ENCODE measurements around the gene S100A1. TPM values are rescaled to one million over a fixed set of nuclear protein-coding genes. Genes with fewer than 3 reads are reported as not detected.

S100A1 gene
- total and polyA plus RNA-seq, 2 of the 13 experiments (the other 11 are each of a cell fraction or from before 2014, with no cell fraction given): 120 to 251 TPM

DNA sequence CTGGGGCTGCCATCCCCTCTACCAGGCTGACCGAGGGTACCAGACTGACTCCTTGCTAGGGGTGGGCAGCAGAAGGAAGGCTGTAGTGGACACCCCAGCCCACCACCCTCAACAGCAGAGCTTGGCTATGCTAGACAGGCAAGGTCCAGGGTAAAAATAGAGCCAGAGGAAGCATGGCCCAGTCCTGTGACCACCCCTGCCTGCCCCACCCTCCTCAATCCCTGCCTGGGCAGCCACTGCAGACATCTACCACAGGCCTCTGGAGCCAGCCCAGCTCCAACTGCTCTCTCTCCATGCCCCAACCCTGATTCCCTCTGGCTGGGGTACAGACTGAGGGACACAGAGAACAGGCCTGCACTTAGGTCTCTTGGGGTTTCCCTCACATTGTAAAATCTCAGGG lies 1.7 kb downstream of the S100A1 start (continued):
- TF ChIP-seq, protein P1, sequence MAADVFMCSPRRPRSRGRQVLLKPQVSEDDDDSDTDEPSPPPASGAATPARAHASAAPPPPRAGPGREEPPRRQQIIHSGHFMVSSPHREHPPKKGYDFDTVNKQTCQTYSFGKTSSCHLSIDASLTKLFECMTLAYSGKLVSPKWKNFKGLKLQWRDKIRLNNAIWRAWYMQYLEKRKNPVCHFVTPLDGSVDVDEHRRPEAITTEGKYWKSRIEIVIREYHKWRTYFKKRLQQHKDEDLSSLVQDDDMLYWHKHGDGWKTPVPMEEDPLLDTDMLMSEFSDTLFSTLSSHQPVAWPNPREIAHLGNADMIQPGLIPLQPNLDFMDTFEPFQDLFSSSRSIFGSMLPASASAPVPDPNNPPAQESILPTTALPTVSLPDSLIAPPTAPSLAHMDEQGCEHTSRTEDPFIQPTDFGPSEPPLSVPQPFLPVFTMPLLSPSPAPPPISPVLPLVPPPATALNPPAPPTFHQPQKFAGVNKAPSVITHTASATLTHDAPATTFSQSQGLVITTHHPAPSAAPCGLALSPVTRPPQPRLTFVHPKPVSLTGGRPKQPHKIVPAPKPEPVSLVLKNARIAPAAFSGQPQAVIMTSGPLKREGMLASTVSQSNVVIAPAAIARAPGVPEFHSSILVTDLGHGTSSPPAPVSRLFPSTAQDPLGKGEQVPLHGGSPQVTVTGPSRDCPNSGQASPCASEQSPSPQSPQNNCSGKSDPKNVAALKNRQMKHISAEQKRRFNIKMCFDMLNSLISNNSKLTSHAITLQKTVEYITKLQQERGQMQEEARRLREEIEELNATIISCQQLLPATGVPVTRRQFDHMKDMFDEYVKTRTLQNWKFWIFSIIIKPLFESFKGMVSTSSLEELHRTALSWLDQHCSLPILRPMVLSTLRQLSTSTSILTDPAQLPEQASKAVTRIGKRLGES (CRISPR knock-in tag; IDR thresholded peaks at IDR 0.05; ENCODE audit: borderline replicate concordance): no peak
- TF ChIP-seq NBN (conservative IDR thresholded peaks at IDR 0.05): no peak
- no peak for TF ChIP-seq ZMYM3 (CRISPR knock-in tag; IDR thresholded peaks at IDR 0.05)
- no peak for TF ChIP-seq ZNF207 (IDR thresholded peaks at IDR 0.05; ENCODE audit: borderline replicate concordance)
- 0 out of 2 replicates have a peak, but pooled peaks have one; percentile 5 for TF ChIP-seq ZNF747 (CRISPR knock-in tag; IDR thresholded peaks at IDR 0.05; ENCODE audit: borderline replicate concordance)
- TF ChIP-seq SAP130 (CRISPR knock-in tag; IDR thresholded peaks at IDR 0.05; ENCODE audit: low read depth): peak; percentile 13; the same call in 1 of the 2 replicates
- no peak for TF ChIP-seq ZNF44 (CRISPR knock-in tag; IDR thresholded peaks at IDR 0.05)
- TF ChIP-seq ZNF446 (CRISPR knock-in tag; IDR thresholded peaks at IDR 0.05): no peak
- TF ChIP-seq ZFP36L1 (CRISPR knock-in tag; IDR thresholded peaks at IDR 0.05): no peak
- TF ChIP-seq, protein P2, sequence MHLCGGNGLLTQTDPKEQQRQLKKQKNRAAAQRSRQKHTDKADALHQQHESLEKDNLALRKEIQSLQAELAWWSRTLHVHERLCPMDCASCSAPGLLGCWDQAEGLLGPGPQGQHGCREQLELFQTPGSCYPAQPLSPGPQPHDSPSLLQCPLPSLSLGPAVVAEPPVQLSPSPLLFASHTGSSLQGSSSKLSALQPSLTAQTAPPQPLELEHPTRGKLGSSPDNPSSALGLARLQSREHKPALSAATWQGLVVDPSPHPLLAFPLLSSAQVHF (CRISPR knock-in tag; IDR thresholded peaks at IDR 0.05): no peak
- TF ChIP-seq, protein P3, sequence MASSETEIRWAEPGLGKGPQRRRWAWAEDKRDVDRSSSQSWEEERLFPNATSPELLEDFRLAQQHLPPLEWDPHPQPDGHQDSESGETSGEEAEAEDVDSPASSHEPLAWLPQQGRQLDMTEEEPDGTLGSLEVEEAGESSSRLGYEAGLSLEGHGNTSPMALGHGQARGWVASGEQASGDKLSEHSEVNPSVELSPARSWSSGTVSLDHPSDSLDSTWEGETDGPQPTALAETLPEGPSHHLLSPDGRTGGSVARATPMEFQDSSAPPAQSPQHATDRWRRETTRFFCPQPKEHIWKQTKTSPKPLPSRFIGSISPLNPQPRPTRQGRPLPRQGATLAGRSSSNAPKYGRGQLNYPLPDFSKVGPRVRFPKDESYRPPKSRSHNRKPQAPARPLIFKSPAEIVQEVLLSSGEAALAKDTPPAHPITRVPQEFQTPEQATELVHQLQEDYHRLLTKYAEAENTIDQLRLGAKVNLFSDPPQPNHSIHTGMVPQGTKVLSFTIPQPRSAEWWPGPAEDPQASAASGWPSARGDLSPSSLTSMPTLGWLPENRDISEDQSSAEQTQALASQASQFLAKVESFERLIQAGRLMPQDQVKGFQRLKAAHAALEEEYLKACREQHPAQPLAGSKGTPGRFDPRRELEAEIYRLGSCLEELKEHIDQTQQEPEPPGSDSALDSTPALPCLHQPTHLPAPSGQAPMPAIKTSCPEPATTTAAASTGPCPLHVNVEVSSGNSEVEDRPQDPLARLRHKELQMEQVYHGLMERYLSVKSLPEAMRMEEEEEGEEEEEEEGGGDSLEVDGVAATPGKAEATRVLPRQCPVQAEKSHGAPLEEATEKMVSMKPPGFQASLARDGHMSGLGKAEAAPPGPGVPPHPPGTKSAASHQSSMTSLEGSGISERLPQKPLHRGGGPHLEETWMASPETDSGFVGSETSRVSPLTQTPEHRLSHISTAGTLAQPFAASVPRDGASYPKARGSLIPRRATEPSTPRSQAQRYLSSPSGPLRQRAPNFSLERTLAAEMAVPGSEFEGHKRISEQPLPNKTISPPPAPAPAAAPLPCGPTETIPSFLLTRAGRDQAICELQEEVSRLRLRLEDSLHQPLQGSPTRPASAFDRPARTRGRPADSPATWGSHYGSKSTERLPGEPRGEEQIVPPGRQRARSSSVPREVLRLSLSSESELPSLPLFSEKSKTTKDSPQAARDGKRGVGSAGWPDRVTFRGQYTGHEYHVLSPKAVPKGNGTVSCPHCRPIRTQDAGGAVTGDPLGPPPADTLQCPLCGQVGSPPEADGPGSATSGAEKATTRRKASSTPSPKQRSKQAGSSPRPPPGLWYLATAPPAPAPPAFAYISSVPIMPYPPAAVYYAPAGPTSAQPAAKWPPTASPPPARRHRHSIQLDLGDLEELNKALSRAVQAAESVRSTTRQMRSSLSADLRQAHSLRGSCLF (CRISPR knock-in tag; IDR thresholded peaks at IDR 0.05; ENCODE audit: borderline replicate concordance): no peak
- TF ChIP-seq ZNF572 (CRISPR knock-in tag; IDR thresholded peaks at IDR 0.05): no peak
- no peak for TF ChIP-seq FIP1L1 (IDR thresholded peaks at IDR 0.05; ENCODE audit: borderline replicate concordance, insufficient read depth, low read depth, low read length)
- TF ChIP-seq KAT2B (IDR thresholded peaks at IDR 0.05; ENCODE audit: borderline replicate concordance, low read depth, low read length): no peak
- TF ChIP-seq SCMH1 (CRISPR knock-in tag; IDR thresholded peaks at IDR 0.05; ENCODE audit: borderline replicate concordance): no peak
- TF ChIP-seq, protein P4, sequence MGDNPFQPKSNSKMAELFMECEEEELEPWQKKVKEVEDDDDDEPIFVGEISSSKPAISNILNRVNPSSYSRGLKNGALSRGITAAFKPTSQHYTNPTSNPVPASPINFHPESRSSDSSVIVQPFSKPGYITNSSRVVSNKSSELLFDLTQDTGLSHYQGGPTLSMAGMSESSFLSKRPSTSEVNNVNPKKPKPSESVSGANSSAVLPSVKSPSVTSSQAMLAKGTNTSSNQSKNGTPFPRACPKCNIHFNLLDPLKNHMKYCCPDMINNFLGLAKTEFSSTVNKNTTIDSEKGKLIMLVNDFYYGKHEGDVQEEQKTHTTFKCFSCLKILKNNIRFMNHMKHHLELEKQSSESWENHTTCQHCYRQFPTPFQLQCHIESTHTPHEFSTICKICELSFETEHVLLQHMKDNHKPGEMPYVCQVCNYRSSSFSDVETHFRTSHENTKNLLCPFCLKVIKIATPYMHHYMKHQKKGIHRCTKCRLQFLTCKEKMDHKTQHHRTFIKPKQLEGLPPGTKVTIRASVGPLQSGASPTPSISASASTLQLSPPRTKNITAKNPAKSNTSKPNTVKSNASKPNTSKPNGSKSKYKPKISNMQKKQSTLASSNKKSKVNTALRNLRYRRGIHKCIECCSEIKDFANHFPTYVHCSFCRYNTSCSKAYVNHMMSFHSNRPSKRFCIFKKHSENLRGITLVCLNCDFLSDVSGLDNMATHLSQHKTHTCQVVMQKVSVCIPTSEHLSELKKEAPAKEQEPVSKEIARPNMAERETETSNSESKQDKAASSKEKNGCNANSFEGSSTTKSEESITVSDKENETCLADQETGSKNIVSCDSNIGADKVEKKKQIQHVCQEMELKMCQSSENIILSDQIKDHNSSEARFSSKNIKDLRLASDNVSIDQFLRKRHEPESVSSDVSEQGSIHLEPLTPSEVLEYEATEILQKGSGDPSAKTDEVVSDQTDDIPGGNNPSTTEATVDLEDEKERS (CRISPR knock-in tag; IDR thresholded peaks at IDR 0.05): 0 out of 2 replicates have a peak, but pooled peaks have one; percentile 49
- TF ChIP-seq, protein P5, sequence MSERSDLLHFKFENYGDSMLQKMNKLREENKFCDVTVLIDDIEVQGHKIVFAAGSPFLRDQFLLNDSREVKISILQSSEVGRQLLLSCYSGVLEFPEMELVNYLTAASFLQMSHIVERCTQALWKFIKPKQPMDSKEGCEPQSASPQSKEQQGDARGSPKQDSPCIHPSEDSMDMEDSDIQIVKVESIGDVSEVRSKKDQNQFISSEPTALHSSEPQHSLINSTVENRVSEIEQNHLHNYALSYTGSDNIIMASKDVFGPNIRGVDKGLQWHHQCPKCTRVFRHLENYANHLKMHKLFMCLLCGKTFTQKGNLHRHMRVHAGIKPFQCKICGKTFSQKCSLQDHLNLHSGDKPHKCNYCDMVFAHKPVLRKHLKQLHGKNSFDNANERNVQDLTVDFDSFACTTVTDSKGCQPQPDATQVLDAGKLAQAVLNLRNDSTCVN (CRISPR knock-in tag; IDR thresholded peaks at IDR 0.05; ENCODE audit: borderline replicate concordance): 0 out of 2 replicates have a peak, but pooled peaks have one; percentile 29
